ENCODE measurements around the gene SLC1A4.
"Not testable (repeated sequence)": the region's sequence is repeated elsewhere in the genome, so short reads cannot be mapped to it uniquely, and the experiment has no call there.

SLC1A4 gene

GRCh38 chr2:64995041-64995440 is 5.8 kb downstream of the SLC1A4 start:
- no peak for DNase-seq

- DNase-seq = no peak
These were observed 7.7 kb downstream of the SLC1A4 start for GRCh38 chr2:64996871-64997307.

- peak; percentile 50 for DNase-seq
These were observed 9.5 kb downstream of the SLC1A4 start for GRCh38 chr2:64998658-64999061.

GRCh38 chr2:64999754-65000153 is 10.6 kb downstream of the SLC1A4 start:
- no peak for DNase-seq

- no peak for DNase-seq
These were observed 11.4 kb downstream of the SLC1A4 start for GRCh38 chr2:65000644-65001043.

GRCh38 chr2:65003037-65003436 is 13.8 kb downstream of the SLC1A4 start:
- DNase-seq = no peak

- DNase-seq = not testable (repeated sequence)
These were observed 15.0 kb downstream of the SLC1A4 start for GRCh38 chr2:65004232-65004631.

GRCh38 chr2:65013776-65014175 is 24.6 kb downstream of the SLC1A4 start:
- no peak for DNase-seq

- peak; percentile 9 for DNase-seq
These were observed 26.5 kb downstream of the SLC1A4 start for GRCh38 chr2:65015731-65016130.

GRCh38 chr2:65016789-65017188 is 27.6 kb downstream of the SLC1A4 start:
- no peak for DNase-seq

- no peak for DNase-seq
These were observed 28.1 kb downstream of the SLC1A4 start for GRCh38 chr2:65017335-65017734.

GRCh38 chr2:65018141-65018582 is 29.0 kb downstream of the SLC1A4 start:
- DNase-seq = no peak

- DNase-seq = no peak
These were observed 29.8 kb downstream of the SLC1A4 start for GRCh38 chr2:65019010-65019409.

GRCh38 chr2:65019675-65020195 is 30.5 kb downstream of the SLC1A4 start:
- DNase-seq = no peak

GRCh38 chr2:65020251-65020650 is 31.1 kb downstream of the SLC1A4 start:
- DNase-seq = not testable (repeated sequence)

- no peak for DNase-seq
These were observed 31.8 kb downstream of the SLC1A4 start for GRCh38 chr2:65020943-65021528.

GRCh38 chr2:65021709-65022108 is 32.5 kb downstream of the SLC1A4 start:
- no peak for DNase-seq

- no peak for DNase-seq
These were observed 33.0 kb downstream of the SLC1A4 start for GRCh38 chr2:65022189-65022588.

GRCh38 chr2:65023742-65024141 is 34.5 kb downstream of the SLC1A4 start:
- DNase-seq = no peak

GRCh38 chr2:65024149-65024829 is 35.1 kb downstream of the SLC1A4 start:
- peak; percentile 92 for DNase-seq

GRCh38 chr2:65025453-65026123 is 36.4 kb downstream of the SLC1A4 start:
- DNase-seq = no peak

- no peak for DNase-seq
These were observed 37.0 kb downstream of the SLC1A4 start for GRCh38 chr2:65026154-65026553.

- no peak for DNase-seq
These were observed 37.7 kb downstream of the SLC1A4 start for GRCh38 chr2:65026704-65027464.

Data from fibroblast of skin of abdomen (primary cell).